ENCODE measurements around the gene ERFE. TPM values are rescaled to one million over a fixed set of nuclear protein-coding genes. Genes with fewer than 3 reads are reported as not detected.

ERFE gene
- total RNA-seq, 1 experiment from 2014 or later = 10.3 TPM

DNA sequence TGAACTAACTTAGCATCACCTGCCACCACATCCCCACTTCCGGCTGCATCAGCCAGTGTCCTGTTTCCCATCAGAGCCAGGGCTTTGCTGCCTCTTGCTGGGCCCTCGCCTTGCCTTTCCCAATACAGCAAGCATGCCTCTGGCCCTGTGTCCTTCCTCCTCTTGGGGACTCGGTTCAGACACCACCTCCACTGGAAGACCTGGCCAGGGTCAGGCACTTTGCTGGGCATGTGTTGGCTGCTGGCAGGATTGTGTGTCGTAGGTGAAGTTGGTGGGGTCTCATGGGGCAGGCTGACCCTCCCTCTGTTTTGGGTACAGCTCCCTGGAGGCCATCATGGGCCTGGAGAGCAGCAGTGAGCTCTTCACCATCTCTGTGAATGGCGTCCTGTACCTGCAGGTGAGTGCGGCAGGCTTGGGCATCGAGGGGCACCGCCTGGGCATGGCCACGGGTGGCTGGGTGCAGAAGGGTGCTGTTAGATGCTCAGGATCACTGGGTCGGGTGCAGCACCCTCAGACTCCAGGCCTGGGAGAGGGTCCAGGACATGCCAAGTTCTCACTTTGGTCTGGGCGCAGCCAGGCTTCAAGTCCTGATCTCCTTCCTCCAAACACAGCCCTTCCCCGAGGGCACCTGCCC is 6.6 kb downstream of the ERFE start:
- no peak for DNase-seq (ENCODE audit: low read depth, low spot score)
- Histone ChIP-seq H3K9me3 (ENCODE audit: control insufficient read depth, insufficient read depth, low read depth, low read length) (no peaks in the 10 kb centered on the region), H3K36me3 (ENCODE audit: control insufficient read depth, insufficient read depth, low read length) (peaks cover 6% of the 10 kb centered on the region), H3K4me1 (ENCODE audit: control insufficient read depth, insufficient read depth, low read length) (peaks cover 7% of the 10 kb centered on the region; the same call in 1 of the 2 replicates), H3K4me3 (ENCODE audit: low read depth in 2 of 2, low read length in 2 of 2) (no peak overlapping the region), H3K27ac (ENCODE audit: low read length) (no peak overlapping the region), H3K27me3 (ENCODE audit: control insufficient read depth, insufficient read depth, low read length) (no peaks in the 10 kb centered on the region)
- in situ Hi-C loops (cut with HindIII; ENCODE audit: low pct_unique_long_range_greater_than_20kb, low sequenced_read_pairs) = no loop called here
- no TSS peak for BruUV-seq (replicated peaks)
- intact Hi-C loops (cut with micrococcal nuclease; ENCODE audit: unreplicated experiment) = no loop called here
- ChIA-PET CTCF (no interaction called here), POLR2A (no interaction called here)
- no peak for ATAC-seq
- TF ChIP-seq, protein P1, sequence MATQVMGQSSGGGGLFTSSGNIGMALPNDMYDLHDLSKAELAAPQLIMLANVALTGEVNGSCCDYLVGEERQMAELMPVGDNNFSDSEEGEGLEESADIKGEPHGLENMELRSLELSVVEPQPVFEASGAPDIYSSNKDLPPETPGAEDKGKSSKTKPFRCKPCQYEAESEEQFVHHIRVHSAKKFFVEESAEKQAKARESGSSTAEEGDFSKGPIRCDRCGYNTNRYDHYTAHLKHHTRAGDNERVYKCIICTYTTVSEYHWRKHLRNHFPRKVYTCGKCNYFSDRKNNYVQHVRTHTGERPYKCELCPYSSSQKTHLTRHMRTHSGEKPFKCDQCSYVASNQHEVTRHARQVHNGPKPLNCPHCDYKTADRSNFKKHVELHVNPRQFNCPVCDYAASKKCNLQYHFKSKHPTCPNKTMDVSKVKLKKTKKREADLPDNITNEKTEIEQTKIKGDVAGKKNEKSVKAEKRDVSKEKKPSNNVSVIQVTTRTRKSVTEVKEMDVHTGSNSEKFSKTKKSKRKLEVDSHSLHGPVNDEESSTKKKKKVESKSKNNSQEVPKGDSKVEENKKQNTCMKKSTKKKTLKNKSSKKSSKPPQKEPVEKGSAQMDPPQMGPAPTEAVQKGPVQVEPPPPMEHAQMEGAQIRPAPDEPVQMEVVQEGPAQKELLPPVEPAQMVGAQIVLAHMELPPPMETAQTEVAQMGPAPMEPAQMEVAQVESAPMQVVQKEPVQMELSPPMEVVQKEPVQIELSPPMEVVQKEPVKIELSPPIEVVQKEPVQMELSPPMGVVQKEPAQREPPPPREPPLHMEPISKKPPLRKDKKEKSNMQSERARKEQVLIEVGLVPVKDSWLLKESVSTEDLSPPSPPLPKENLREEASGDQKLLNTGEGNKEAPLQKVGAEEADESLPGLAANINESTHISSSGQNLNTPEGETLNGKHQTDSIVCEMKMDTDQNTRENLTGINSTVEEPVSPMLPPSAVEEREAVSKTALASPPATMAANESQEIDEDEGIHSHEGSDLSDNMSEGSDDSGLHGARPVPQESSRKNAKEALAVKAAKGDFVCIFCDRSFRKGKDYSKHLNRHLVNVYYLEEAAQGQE (IDR thresholded peaks at IDR 0.05; ENCODE audit: insufficient read depth in 1 of 2, low read depth in 2 of 2, low read length in 1 of 2) = no peak

DNA sequence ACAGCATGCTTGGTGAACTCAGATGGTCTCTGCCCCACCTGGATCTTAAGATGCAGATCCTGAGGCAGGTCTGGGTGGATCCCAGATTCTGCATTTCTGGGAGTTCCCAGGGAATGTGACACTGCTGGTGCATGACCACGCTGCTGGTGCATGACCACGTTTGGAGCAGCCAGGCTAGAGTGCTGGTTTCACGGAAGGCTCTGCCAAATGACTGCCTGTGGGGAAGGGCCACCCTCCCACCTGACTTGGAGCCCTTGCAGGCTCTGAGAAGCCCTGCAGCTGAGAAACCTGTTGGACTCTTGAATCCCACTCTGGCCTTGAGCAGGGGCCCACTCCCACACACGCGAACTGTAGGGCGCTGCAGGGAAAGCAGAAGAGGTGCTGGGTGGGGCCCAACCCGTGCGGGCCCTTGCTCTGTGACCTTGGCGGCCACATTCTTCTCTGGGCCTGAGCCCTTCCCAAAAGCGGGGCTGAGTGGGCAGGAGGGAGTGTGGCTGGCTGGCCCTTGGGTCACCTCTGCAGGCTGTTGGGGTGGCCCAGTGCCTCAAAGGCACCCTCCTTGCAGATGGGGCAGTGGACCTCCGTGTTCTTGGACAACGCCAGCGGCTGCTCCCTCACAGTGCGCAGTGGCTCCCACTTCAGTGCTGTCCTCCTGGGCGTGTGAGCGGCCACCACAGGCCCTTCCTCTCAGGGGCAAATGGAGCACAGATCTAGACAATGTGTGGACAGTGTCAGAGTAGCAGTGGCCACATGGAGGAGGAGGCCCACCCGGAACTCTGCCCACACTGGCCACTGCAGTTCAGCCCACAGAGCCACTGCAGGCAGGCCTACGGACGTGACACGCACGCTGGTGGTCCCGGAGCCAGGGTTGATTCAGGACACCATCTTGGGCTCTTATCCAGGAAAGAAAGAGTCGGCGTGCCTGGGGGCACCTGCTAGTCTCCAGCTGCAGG is 7.9 kb downstream of the ERFE start:
- intact Hi-C loops (cut with micrococcal nuclease; ENCODE audit: unreplicated experiment) = no loop called here
- no peak for TF ChIP-seq POLR2AphosphoS5 (IDR thresholded peaks at IDR 0.05; ENCODE audit: low read depth, low read length)
- TF ChIP-seq, protein P1 (IDR thresholded peaks at IDR 0.05; ENCODE audit: insufficient read depth in 1 of 2, low read depth in 2 of 2, low read length in 1 of 2) = no peak
- no peak for TF ChIP-seq TCF7L2 (IDR thresholded peaks at IDR 0.05; ENCODE audit: low read depth, low read length)
- no peak for TF ChIP-seq SIN3A (IDR thresholded peaks at IDR 0.05; ENCODE audit: borderline replicate concordance, insufficient read depth, low read depth, low read length)
- TF ChIP-seq, protein P2, sequence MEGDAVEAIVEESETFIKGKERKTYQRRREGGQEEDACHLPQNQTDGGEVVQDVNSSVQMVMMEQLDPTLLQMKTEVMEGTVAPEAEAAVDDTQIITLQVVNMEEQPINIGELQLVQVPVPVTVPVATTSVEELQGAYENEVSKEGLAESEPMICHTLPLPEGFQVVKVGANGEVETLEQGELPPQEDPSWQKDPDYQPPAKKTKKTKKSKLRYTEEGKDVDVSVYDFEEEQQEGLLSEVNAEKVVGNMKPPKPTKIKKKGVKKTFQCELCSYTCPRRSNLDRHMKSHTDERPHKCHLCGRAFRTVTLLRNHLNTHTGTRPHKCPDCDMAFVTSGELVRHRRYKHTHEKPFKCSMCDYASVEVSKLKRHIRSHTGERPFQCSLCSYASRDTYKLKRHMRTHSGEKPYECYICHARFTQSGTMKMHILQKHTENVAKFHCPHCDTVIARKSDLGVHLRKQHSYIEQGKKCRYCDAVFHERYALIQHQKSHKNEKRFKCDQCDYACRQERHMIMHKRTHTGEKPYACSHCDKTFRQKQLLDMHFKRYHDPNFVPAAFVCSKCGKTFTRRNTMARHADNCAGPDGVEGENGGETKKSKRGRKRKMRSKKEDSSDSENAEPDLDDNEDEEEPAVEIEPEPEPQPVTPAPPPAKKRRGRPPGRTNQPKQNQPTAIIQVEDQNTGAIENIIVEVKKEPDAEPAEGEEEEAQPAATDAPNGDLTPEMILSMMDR (IDR thresholded peaks at IDR 0.05) = no peak
- POLR2A ChIA-PET = interaction anchor here (0.6 kb wide), 1 partner anchor 549 kb away, joined by 7 read pairs; no protein-coding TSS in a partner anchor
- H3K4me3 ChIP-seq (ENCODE audit: low read depth in 2 of 2, low read length in 2 of 2) = no peak overlapping the region
- in situ Hi-C loops (cut with HindIII; ENCODE audit: low pct_unique_long_range_greater_than_20kb, low sequenced_read_pairs) = no loop called here
- H3K27ac ChIP-seq (ENCODE audit: low read length) = no peak overlapping the region
- ATAC-seq (no peak), DNase-seq (ENCODE audit: low read depth, low spot score) (no peak)
- CTCF ChIA-PET = no interaction called here
- no peaks in the 10 kb centered on the region for H3K27me3 ChIP-seq (ENCODE audit: control insufficient read depth, insufficient read depth, low read length)
- H3K9me3 ChIP-seq (ENCODE audit: control insufficient read depth, insufficient read depth, low read depth, low read length) = no peaks in the 10 kb centered on the region
- no TSS peak for BruUV-seq (replicated peaks)
- peaks cover 7% of the 10 kb centered on the region; the same call in 1 of the 2 replicates for H3K4me1 ChIP-seq (ENCODE audit: control insufficient read depth, insufficient read depth, low read length)
- peaks cover 6% of the 10 kb centered on the region for H3K36me3 ChIP-seq (ENCODE audit: control insufficient read depth, insufficient read depth, low read length)
